ENCODE results near the gene ODC1.

DNA sequence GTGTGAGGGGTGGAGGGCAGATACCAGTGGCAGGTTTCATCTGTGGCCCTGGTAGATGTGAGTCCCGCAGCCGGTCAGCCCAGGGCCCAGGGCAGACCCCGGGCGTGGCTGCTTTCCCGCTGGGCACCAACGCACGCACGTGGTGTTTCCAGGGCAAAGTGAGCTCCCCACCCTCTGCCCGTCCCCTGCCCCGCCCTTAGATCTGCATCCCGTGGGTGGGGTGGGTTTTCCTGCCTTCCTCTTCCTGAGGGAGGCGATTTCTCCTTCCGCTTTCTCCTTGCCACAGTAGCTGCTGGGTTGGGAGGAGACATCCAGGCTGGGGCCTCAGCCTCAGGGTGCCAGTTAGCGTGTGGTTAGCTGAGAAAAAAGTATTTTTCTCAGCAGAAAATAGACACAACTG is 49.6 kb downstream of the ODC1 start:
- TF ChIP-seq, protein P1, sequence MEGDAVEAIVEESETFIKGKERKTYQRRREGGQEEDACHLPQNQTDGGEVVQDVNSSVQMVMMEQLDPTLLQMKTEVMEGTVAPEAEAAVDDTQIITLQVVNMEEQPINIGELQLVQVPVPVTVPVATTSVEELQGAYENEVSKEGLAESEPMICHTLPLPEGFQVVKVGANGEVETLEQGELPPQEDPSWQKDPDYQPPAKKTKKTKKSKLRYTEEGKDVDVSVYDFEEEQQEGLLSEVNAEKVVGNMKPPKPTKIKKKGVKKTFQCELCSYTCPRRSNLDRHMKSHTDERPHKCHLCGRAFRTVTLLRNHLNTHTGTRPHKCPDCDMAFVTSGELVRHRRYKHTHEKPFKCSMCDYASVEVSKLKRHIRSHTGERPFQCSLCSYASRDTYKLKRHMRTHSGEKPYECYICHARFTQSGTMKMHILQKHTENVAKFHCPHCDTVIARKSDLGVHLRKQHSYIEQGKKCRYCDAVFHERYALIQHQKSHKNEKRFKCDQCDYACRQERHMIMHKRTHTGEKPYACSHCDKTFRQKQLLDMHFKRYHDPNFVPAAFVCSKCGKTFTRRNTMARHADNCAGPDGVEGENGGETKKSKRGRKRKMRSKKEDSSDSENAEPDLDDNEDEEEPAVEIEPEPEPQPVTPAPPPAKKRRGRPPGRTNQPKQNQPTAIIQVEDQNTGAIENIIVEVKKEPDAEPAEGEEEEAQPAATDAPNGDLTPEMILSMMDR (conservative IDR thresholded peaks at IDR 0.05) = no peak
- TF ChIP-seq ZFX (IDR thresholded peaks at IDR 0.05) = no peak

Data from C4-2B (cell line).